ENCODE measurements around the gene CHURC1.

DNA sequence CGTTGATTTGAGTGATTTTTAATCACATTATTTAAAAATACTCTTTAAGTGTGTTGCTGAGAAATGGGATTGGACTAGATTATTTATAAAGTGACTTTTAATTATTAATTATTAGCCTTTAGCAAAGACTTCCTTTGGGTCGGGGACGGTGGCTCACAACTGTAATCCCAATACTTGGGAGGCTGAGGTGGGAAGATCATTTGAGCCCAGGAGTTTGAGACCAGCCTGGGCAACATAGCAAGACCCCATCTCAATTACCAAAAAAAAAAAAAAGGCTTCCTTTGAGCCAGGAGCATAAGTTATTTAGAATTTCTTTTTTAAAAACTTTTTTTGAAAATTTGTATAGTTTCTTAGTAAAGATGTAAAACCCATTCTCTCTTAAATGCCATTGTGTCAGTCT, 8.8 kb downstream of the CHURC1 start:
- TF ChIP-seq POLR2AphosphoS5 (IDR thresholded peaks at IDR 0.05; ENCODE audit: borderline replicate concordance, low read depth, low read length) (no peak), EZH2 (IDR thresholded peaks at IDR 0.05) (no peak)
